Measurements from ENCODE around the gene IGF1R. TPM values are rescaled to one million over a fixed set of nuclear protein-coding genes. Genes with fewer than 3 reads are reported as not detected.
A peak's percentile ranks its signal among the peaks of the same experiment; 100 is the strongest.

Gene IGF1R
- total RNA-seq, 1 donor from 2014 or later, result 151 TPM

GRCh38 chr15:98804057-98804380 lies 155.7 kb downstream of the IGF1R start:
- intact Hi-C loops (cut with DNase I), result no loop called here
- no peak overlapping the region for H3K4me3 ChIP-seq
- H3K9me3 ChIP-seq, result no peaks in the 10 kb centered on the region
- peak in 1 of 3 experiments; percentile 5 for TF ChIP-seq CTCF (IDR thresholded peaks at IDR 0.05)
- H3K27me3 ChIP-seq, result no peaks in the 10 kb centered on the region
- DNase-seq (ENCODE audit: low spot score in 2 of 2), result no peak
- H3K27ac ChIP-seq, result no peak overlapping the region
- H3K4me1 ChIP-seq, result peaks cover 25 to 61% of the 10 kb centered on the region in 2 donors
- H3K36me3 ChIP-seq, result no peaks in the 10 kb centered on the region

- intact Hi-C loops (cut with DNase I), result no loop called here
- no peak overlapping the region for H3K4me3 ChIP-seq
- no peaks in the 10 kb centered on the region for H3K36me3 ChIP-seq
- no peaks in the 10 kb centered on the region for H3K27me3 ChIP-seq
- no peak overlapping the region for H3K27ac ChIP-seq
- H3K9me3 ChIP-seq, result no peaks in the 10 kb centered on the region
- DNase-seq (ENCODE audit: low spot score in 2 of 2), result no peak
- peaks cover 17 to 56% of the 10 kb centered on the region in 2 donors for H3K4me1 ChIP-seq
- no peak for TF ChIP-seq CTCF (IDR thresholded peaks at IDR 0.05)
These were observed 157.3 kb downstream of the IGF1R start for GRCh38 chr15:98805434-98806274.

- Histone ChIP-seq H3K27me3 (no peaks in the 10 kb centered on the region), H3K4me3 (no peak overlapping the region), H3K27ac (no peak overlapping the region), H3K9me3 (no peaks in the 10 kb centered on the region), H3K4me1 (peaks cover 11 to 49% of the 10 kb centered on the region in 2 donors), H3K36me3 (no peaks in the 10 kb centered on the region)
- no peak for TF ChIP-seq CTCF (IDR thresholded peaks at IDR 0.05)
- DNase-seq (ENCODE audit: low spot score in 2 of 2), result no peak
- intact Hi-C loops (cut with DNase I), result no loop called here
These were observed 158.0 kb downstream of the IGF1R start for GRCh38 chr15:98806275-98806895.

- no peak for DNase-seq (ENCODE audit: low spot score in 2 of 2)
- TF ChIP-seq CTCF (IDR thresholded peaks at IDR 0.05), result no peak
- H3K4me3 ChIP-seq, result no peak overlapping the region
- no peaks in the 10 kb centered on the region for H3K27me3 ChIP-seq
- H3K27ac ChIP-seq, result no peak overlapping the region
- H3K9me3 ChIP-seq, result no peaks in the 10 kb centered on the region
- no peaks in the 10 kb centered on the region for H3K36me3 ChIP-seq
- intact Hi-C loops (cut with DNase I), result no loop called here
- H3K4me1 ChIP-seq, result peaks cover 11 to 41% of the 10 kb centered on the region in 2 donors
These were observed 158.9 kb downstream of the IGF1R start for GRCh38 chr15:98807262-98807661.

- TF ChIP-seq CTCF (IDR thresholded peaks at IDR 0.05), result no peak
- peak overlapping the region in 1 of 2 donors; percentile 21 for H3K27ac ChIP-seq
- peaks cover 11 to 41% of the 10 kb centered on the region in 2 donors for H3K4me1 ChIP-seq
These were observed 160.9 kb downstream of the IGF1R start for GRCh38 chr15:98809273-98809672.

More at GRCh38 chr15:98809273-98809672, 160.9 kb downstream of the IGF1R start:
- DNase-seq (ENCODE audit: low spot score in 2 of 2), result no peak
- intact Hi-C loops (cut with DNase I), result no loop called here
- H3K36me3 ChIP-seq, result no peaks in the 10 kb centered on the region
- H3K9me3 ChIP-seq, result no peaks in the 10 kb centered on the region
- H3K27me3 ChIP-seq, result no peaks in the 10 kb centered on the region
- peak overlapping the region in 1 of 2 donors; percentile 29 for H3K4me3 ChIP-seq

Data from ascending aorta (tissue), 2 donors.